H7 (cell line): ENCODE data around the gene PCNA. TPM values are rescaled to one million over a fixed set of nuclear protein-coding genes. Genes with fewer than 3 reads are reported as not detected.

Experiments used
- DNase-seq: peaks from one replicate; pipeline ENCODE4 v3.0.0; 2012
- H3K27me3 ChIP-seq: 2 replicates; pipeline ENCODE4 v1.6.0; 2011; ENCODE audit warnings: mild to moderate bottlenecking, low read length; ENCODE audit not compliant: control insufficient read depth, insufficient read depth
- H3K36me3 ChIP-seq: replicated peaks from 2 replicates; pipeline ENCODE4 v1.5.1; 2011; ENCODE audit warnings: low read length; ENCODE audit not compliant: control insufficient read depth, insufficient read depth
- H3K4me3 ChIP-seq: 2 replicates; pipeline ENCODE4 v1.5.1; 2011; ENCODE audit warnings: low read depth, mild to moderate bottlenecking, control low read depth, low read length, moderate library complexity; ENCODE audit not compliant: insufficient read depth
- total RNA-seq: library from RNA; depleted of rRNA; stranded (reverse); fragments of >200 nt; shearing (Covaris generic); gene quantifications from 2 replicates; pipeline ENCODE4 v1.2.3, GENCODE V29; 2014

The PCNA gene
- total RNA-seq, 1 experiment from 2014 or later: 294 TPM

DNA sequence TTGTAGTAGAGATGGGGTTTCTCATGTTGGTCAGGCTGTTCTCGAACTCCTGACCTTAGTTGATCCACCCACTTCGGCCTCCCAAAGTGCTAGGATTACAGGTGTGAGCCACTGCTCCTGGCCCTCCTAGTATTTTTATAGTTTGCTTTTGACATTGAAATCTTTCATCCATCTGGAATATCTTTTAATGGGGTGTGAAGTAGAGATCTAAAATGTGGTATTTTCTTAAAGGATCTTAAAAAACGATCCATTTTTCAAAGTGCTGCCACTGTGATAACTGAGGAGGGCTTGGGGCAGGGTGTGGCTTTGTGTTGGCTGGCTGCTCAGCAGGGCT, 30.1 kb upstream of the PCNA start:
- H3K4me3 ChIP-seq: no peak overlapping the region
- no peaks in the 10 kb centered on the region; the same call in 1 of the 2 replicates for H3K36me3 ChIP-seq
- no peaks in the 10 kb centered on the region for H3K27me3 ChIP-seq
- DNase-seq: no peak

DNA sequence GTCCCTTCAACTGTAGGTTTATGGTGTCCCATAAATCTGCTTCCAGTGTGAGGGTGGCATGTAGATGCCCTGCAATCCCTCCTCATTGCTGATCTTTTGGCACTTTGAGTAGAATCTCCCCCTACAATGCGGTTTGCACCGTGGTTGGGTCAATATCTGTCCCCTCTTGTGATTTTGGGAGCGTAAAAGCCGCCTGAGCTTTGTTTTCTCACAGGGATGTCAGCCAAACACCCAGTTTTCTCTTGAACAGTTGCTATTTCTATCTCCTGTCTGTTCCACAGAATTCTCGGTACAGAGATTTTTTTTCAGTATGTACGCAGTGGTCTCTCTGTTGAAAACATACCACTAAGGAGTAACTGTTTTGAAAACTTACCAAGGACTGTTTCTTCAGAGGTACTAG, 28.8 kb upstream of the PCNA start:
- Histone ChIP-seq H3K27me3 (no peaks in the 10 kb centered on the region), H3K36me3 (no peaks in the 10 kb centered on the region; the same call in 1 of the 2 replicates), H3K4me3 (no peak overlapping the region)
- no peak for DNase-seq

DNA sequence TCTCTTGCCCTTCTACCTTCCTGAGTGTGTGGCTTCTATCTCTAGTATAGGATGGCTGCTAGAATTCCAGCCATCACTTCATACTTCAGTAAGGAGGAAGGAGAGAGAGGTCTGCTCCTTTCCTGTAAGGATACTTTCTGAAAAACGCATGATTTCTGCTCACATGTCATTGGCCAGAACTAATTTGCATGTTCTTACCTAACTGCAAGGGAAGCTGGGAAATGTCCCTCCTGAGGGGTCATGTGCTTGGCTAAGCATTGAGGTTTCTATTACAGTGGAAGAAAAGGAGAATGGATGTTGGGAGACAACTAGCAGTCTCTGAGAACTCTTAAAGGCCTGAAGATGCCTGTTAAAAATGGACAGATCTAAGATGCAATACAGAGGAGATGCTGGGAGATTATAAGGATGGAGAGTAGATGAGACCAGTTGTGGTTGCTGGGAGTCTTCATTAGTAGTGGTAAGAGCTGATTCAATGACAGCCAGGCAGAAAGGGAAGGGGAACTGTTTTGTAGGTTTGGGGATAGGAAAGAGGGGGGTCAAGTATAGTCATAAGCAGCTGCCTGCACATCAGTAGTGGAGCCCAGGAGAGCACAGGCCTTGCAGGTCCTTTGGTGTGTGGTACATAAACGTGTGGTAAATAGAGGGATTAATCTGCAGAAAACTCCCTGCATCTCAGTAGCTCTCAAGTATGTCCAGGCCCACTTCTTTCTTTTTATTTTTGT, 27.3 kb upstream of the PCNA start:
- Histone ChIP-seq H3K36me3 (no peaks in the 10 kb centered on the region; the same call in 1 of the 2 replicates), H3K27me3 (no peaks in the 10 kb centered on the region), H3K4me3 (no peak overlapping the region)
- DNase-seq: no peak

- no peaks in the 10 kb centered on the region for H3K27me3 ChIP-seq
- no peak for DNase-seq
- H3K4me3 ChIP-seq: no peak overlapping the region
- H3K36me3 ChIP-seq: no peaks in the 10 kb centered on the region; the same call in 1 of the 2 replicates
Measured at GRCh38 chr20:5146099-5146668, 26.4 kb upstream of the PCNA start.

- no peak for DNase-seq
- Histone ChIP-seq H3K36me3 (no peaks in the 10 kb centered on the region; the same call in 1 of the 2 replicates), H3K4me3 (no peak overlapping the region), H3K27me3 (no peaks in the 10 kb centered on the region)
Measured at GRCh38 chr20:5145365-5146098, 25.8 kb upstream of the PCNA start.

DNA sequence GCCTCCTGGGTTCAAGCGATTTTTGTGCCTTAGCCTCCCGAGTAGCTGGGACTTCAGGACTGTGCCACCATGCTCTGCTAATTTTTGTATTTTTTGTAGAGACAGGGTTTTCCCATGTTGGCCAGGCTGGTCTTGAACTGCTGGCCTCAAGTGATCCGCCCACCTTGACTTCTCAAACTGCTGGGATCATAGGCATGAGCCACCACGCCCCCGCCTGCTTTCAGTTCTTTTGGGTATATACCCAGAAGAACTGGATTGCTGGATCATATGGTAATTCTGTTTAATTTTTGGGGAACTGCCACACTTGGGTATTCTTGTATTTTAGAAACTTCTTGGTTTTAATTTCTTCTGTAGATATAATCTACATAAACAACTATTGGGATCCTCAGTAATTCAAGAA, 24.1 kb upstream of the PCNA start:
- Histone ChIP-seq H3K27me3 (no peaks in the 10 kb centered on the region), H3K36me3 (no peaks in the 10 kb centered on the region; the same call in 1 of the 2 replicates), H3K4me3 (no peak overlapping the region)
- DNase-seq: no peak

- H3K36me3 ChIP-seq: no peaks in the 10 kb centered on the region; the same call in 1 of the 2 replicates
- no peak overlapping the region for H3K4me3 ChIP-seq
- H3K27me3 ChIP-seq: no peaks in the 10 kb centered on the region
- no peak for DNase-seq
Measured at GRCh38 chr20:5141615-5142014, 21.9 kb upstream of the PCNA start.

GRCh38 chr20:5140195-5140594, 20.4 kb upstream of the PCNA start:
- Histone ChIP-seq H3K36me3 (no peaks in the 10 kb centered on the region), H3K27me3 (no peaks in the 10 kb centered on the region), H3K4me3 (no peak overlapping the region)
- no peak for DNase-seq

GRCh38 chr20:5136096-5136495, 16.3 kb upstream of the PCNA start:
- no peak for DNase-seq
- Histone ChIP-seq H3K27me3 (no peaks in the 10 kb centered on the region), H3K4me3 (no peak overlapping the region), H3K36me3 (no peaks in the 10 kb centered on the region)

- DNase-seq: no peak
Measured at GRCh38 chr20:5135363-5136012, 15.7 kb upstream of the PCNA start.

GRCh38 chr20:5133998-5134397, 14.2 kb upstream of the PCNA start:
- H3K4me3 ChIP-seq: no peak overlapping the region
- no peak for DNase-seq
- H3K27me3 ChIP-seq: no peaks in the 10 kb centered on the region
- no peaks in the 10 kb centered on the region for H3K36me3 ChIP-seq

More at GRCh38 chr20:5135363-5136012, 15.7 kb upstream of the PCNA start:
- H3K36me3 ChIP-seq: no peaks in the 10 kb centered on the region
- H3K27me3 ChIP-seq: no peaks in the 10 kb centered on the region
- no peak overlapping the region for H3K4me3 ChIP-seq

DNA sequence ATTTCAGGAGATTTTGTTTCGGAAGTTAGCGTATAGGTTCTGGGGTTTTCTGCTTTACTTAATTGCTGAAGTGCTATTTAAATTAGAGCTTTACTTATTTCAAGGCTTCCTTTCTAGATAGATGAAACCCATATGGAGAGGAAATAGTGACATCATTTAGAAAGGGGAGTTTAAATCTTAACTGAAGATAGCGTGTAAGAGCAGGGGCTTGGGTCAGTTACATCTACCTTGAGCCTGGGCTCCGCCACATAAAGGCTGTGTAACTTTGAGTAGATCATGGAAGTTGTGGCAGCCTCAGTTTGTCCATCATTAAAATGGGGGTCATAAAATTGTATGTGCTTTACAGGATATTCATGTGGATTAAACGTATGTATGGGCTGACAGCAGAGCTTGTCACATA, 11.7 kb upstream of the PCNA start:
- H3K27me3 ChIP-seq: no peaks in the 10 kb centered on the region
- DNase-seq: no peak
- H3K4me3 ChIP-seq: no peak overlapping the region
- 0 out of 2 replicates have a peak, but pooled peaks cover 1% of the 10 kb centered on the region for H3K36me3 ChIP-seq

- H3K27me3 ChIP-seq: no peaks in the 10 kb centered on the region
- DNase-seq: no peak
- H3K36me3 ChIP-seq: 0 out of 2 replicates have a peak, but pooled peaks cover 1% of the 10 kb centered on the region
- no peak overlapping the region for H3K4me3 ChIP-seq
Measured at GRCh38 chr20:5128886-5129285, 9.1 kb upstream of the PCNA start.

GRCh38 chr20:5127859-5128424, 8.2 kb upstream of the PCNA start:
- H3K36me3 ChIP-seq: 0 out of 2 replicates have a peak, but pooled peaks cover 1% of the 10 kb centered on the region
- DNase-seq: no peak
- H3K4me3 ChIP-seq: peak overlapping the region; percentile 79
- H3K27me3 ChIP-seq: no peaks in the 10 kb centered on the region
